T-cell (primary cell): ENCODE results near the gene GPX2. TPM values are rescaled to one million over a fixed set of nuclear protein-coding genes. Genes with fewer than 3 reads are reported as not detected.
A peak's percentile ranks its signal among the peaks of the same experiment; 100 is the strongest.

Experiments used
- ATAC-seq, 4 experiments: fragments of 200-7000 bp in 3 of 4; fragments of 150-1000 bp in 1 of 4; cut with Tn5 transposase; replicated peaks in 1 of 4; 1 replicate in 3 of 4; 2 replicates in 1 of 4; pipeline ENCODE4 v1.10.0; 2021; ENCODE audit warnings: moderate library complexity in 3 of 4, mild to moderate bottlenecking in 2 of 4, moderate number of reproducible peaks in 1 of 4
- CTCF ChIA-PET, 2 donors: fragments of 300-600 bp; sonication (Branson Sonifier 250); formaldehyde crosslinking; loops; one replicate each; lab custom pipeline; 2022; ENCODE audit warnings: antibody characterized with exemption in 2 of 2; lab: Charles Lee
- POLR2A ChIA-PET, 2 donors: fragments of 300-600 bp; sonication (Branson Sonifier 250); formaldehyde crosslinking; loops; one replicate each; lab custom pipeline; 2022; ENCODE audit warnings: antibody characterized with exemption in 2 of 2; lab: Charles Lee
- DNase-seq, 35 experiments: peaks; one replicate each; pipeline versions ENCODE4 v3.0.0 to v3.0.0-alpha.2; 2013 to 2023
- H3K27ac ChIP-seq: one replicate; pipeline ENCODE4 v1.5.1; 2013; ENCODE audit warnings: low read length
- H3K27me3 ChIP-seq, 2 experiments: replicated peaks in 1 of 2; 1 replicate in 1 of 2; 2 replicates in 1 of 2; pipeline versions ENCODE4 v1.6.1 to v1.7.0; 2013; ENCODE audit warnings: low read length in 1 of 2, mixed read lengths in 1 of 2; ENCODE audit not compliant: control insufficient read depth in 2 of 2, insufficient read depth in 2 of 2; ENCODE audit errors: extremely low read depth in 1 of 2
- H3K36me3 ChIP-seq, 2 donors: 1 replicate in 1 of 2; 2 replicates in 1 of 2; pipeline versions ENCODE4 v1.6.1 to v1.7.0; 2013; ENCODE audit warnings: low read length in 1 of 2; ENCODE audit not compliant: control insufficient read depth in 2 of 2, insufficient read depth in 1 of 2; ENCODE audit errors: extremely low read depth in 1 of 2
- H3K4me1 ChIP-seq, 2 experiments: 1 replicate in 1 of 2; 2 replicates in 1 of 2; pipeline versions ENCODE4 v1.6.1 to v1.7.0; 2013; ENCODE audit warnings: low read length in 2 of 2, mixed read lengths in 1 of 2; ENCODE audit not compliant: insufficient read depth in 2 of 2, control insufficient read depth in 1 of 2; ENCODE audit errors: extremely low read depth in 1 of 2
- H3K4me3 ChIP-seq, 2 donors: 1 replicate in 1 of 2; 2 replicates in 1 of 2; pipeline versions ENCODE4 v1.5.1 to v1.7.0; 2013; ENCODE audit warnings: mild to moderate bottlenecking in 2 of 2, low read length in 1 of 2, moderate library complexity in 1 of 2; ENCODE audit not compliant: control insufficient read depth in 1 of 2; ENCODE audit errors: extremely low read depth in 1 of 2
- H3K9me3 ChIP-seq: 2 replicates; pipeline ENCODE4 v1.7.0; 2013
- H3K27ac Mint-ChIP-seq, 2 donors: one replicate each; pipeline ENCODE4 v1.8.0; 2020 to 2021; ENCODE audit warnings: mild to moderate bottlenecking in 2 of 2, mixed read lengths in 2 of 2
- H3K27me3 Mint-ChIP-seq, 2 donors: one replicate each; pipeline ENCODE4 v1.8.0; 2021 to 2022; ENCODE audit warnings: mixed read lengths in 2 of 2
- H3K36me3 Mint-ChIP-seq: one replicate; pipeline ENCODE4 v1.8.0; 2021; ENCODE audit warnings: mixed read lengths
- H3K4me1 Mint-ChIP-seq, 3 donors: one replicate each; pipeline ENCODE4 v1.8.0; 2020 to 2022; ENCODE audit warnings: mixed read lengths in 3 of 3, mild to moderate bottlenecking in 1 of 3
- H3K4me3 Mint-ChIP-seq, 3 donors: one replicate each; pipeline ENCODE4 v1.8.0; 2020 to 2022; ENCODE audit warnings: mild to moderate bottlenecking in 3 of 3, mixed read lengths in 3 of 3, moderate library complexity in 3 of 3
- H3K9me3 Mint-ChIP-seq, 3 donors: one replicate each; pipeline ENCODE4 v1.8.0; 2020 to 2022; ENCODE audit warnings: mixed read lengths in 3 of 3
- WGBS: methylation state at CpG from one replicate; pipeline ENCODE4 v1.1.5; 2013; ENCODE audit warnings: missing lambda C conversion rate; ENCODE audit not compliant: insufficient coverage; 5-methylcytosine and 5-hydroxymethylcytosine counted together
- total RNA-seq, 35 experiments: library from RNA in 6 of 35; stranded (reverse) in 6 of 35; fragments of 120-200 nt in 1 of 35; gene quantifications; one replicate each; pipeline versions ENCODE4 v1.2.1 to v1.2.4 and lab custom pipeline; 2013 to 2026

GPX2 gene
- total RNA-seq, 5 donors from 2014 or later (not counting 1 experiment from before 2014, with no cell fraction given) = 0.56 to 0.93 (median 0.89) TPM; not detected in 2

DNA sequence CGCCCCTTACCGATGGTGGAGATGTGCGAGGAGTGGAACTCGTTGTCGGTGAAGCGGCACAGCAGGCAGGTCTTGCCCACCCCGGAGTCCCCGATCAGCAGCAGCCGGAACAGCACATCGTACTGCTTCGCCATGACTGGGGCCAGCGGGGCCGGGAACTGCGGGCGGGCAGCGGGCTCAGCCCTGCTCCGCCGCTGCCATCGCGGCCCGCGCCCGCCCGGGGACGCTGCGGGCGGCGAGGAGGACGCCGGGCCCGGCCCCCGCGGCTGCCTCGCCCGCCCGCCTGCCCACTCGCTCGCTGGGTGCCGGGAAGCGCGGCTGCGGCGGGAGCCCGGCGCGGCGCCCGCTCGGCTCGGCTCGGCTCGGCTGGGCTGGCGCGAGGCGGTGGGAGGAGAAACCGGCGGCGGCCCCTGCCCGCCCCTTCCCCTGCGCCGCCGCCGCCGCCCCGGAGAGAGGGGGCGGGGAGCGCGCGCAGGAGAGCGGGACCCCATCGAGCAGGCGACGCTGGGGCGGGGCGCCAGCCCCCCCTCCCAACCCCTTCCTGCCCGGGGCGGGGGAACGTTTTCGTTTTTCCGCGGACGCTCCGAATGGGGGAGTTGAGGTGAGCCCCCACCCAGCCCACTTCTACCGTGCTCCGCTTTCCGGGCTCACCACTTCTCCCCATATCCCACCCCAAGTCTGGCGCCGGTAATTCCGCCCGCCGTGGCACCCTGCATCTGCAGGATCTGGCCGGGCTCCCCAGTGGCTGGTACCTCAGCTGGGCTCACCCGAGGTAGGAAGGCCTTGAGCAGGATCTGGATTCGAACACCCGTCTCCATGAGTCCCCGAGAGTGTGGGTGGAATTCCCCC, 29.6 kb upstream of the GPX2 start, which contains the start of gene RAB15:
RAB15 (minus strand) TSS at position 394 of the 849 bp plus-strand sequence; CDS start at position 134, 260 bp downstream.
- H3K4me3 ChIP-seq = peak within 1 kb of the TSS; percentile 67 to 69
- Mint-ChIP-seq H3K27me3 (no peaks in the 10 kb centered on the region), H3K27ac (peak within 1 kb of the TSS; percentile 27 to 53), H3K4me3 (peak within 1 kb of the TSS; percentile 79 to 88 (median 83)), H3K36me3 (no peaks in the 10 kb centered on the region), H3K4me1 (peaks cover 22 to 26% (median 25%) of the 10 kb centered on the region in 3 donors), H3K9me3 (no peaks in the 10 kb centered on the region)
- POLR2A ChIA-PET = interaction anchor here in 1 of 2 donors (0.7 kb wide), 1 partner anchor 9 kb away, joined by 10 read pairs; no protein-coding TSS in a partner anchor
- under 1% methylated on average over 61 of the region's 96 CpGs for WGBS
- H3K27ac ChIP-seq = no peak within 1 kb of the TSS
- H3K27me3 ChIP-seq = peaks cover 0 to 12% of the 10 kb centered on the region in 2 experiments
- ATAC-seq (peak; percentile 72 to 76 (median 74)), DNase-seq (peak in 31 of 35 experiments; percentile 2 to 58 (median 28))
- no peaks in the 10 kb centered on the region for H3K36me3 ChIP-seq
- H3K9me3 ChIP-seq = no peaks in the 10 kb centered on the region
- H3K4me1 ChIP-seq = peaks cover 0 to 16% of the 10 kb centered on the region in 2 experiments
- CTCF ChIA-PET = interaction anchor here in 1 of 2 donors (0.7 kb wide), 1 partner anchor 629 kb away, joined by 9 read pairs; no protein-coding TSS in a partner anchor

DNA sequence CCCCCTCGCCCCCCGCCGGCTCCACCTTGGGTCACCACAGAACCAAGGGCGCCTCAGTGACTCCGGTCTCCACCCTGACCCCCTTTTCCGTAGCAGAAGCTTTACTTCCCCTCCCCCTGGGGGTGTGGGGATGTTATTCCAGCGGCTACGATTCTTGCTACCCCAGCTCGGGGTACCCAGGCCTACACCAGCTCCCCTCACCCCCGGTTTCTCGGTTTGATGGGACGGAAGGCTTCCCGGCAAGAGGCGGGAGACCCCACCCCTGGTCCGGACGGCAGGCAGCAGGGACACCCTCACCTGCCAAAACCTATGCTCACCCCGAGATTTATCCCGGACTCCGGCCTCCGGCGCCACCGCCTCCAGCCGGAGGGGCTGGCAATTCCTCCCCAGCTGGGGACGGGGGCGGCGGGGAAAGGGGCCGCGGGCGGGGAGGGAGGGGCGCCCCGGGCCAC, 29.0 kb upstream of the GPX2 start:
- no peaks in the 10 kb centered on the region for H3K9me3 Mint-ChIP-seq
- H3K36me3 ChIP-seq = no peaks in the 10 kb centered on the region
- H3K4me3 Mint-ChIP-seq = peak overlapping the region; percentile 74 to 88 (median 75)
- peak overlapping the region; percentile 51 to 57 for H3K4me3 ChIP-seq
- H3K27ac ChIP-seq = no peak overlapping the region
- H3K9me3 ChIP-seq = no peaks in the 10 kb centered on the region
- peak in 1 of 4 experiments; percentile 10 for ATAC-seq
- 0% methylated on average over 7 of the region's 31 CpGs for WGBS
- peaks cover 0 to 16% of the 10 kb centered on the region in 2 experiments for H3K4me1 ChIP-seq
- peaks cover 0 to 12% of the 10 kb centered on the region in 2 experiments for H3K27me3 ChIP-seq
- ChIA-PET CTCF (interaction anchor here in 1 of 2 donors (0.7 kb wide), 1 partner anchor 628 kb away, joined by 9 read pairs; no protein-coding TSS in a partner anchor), POLR2A (interaction anchor here in 1 of 2 donors (0.7 kb wide), 1 partner anchor 9 kb away, joined by 10 read pairs; no protein-coding TSS in a partner anchor)
- DNase-seq = no peak
- peaks cover 22 to 26% (median 24%) of the 10 kb centered on the region in 3 donors for H3K4me1 Mint-ChIP-seq
- no peaks in the 10 kb centered on the region for H3K36me3 Mint-ChIP-seq
- peak overlapping the region in 1 of 2 donors; percentile 53 for H3K27ac Mint-ChIP-seq
- no peaks in the 10 kb centered on the region for H3K27me3 Mint-ChIP-seq

DNA sequence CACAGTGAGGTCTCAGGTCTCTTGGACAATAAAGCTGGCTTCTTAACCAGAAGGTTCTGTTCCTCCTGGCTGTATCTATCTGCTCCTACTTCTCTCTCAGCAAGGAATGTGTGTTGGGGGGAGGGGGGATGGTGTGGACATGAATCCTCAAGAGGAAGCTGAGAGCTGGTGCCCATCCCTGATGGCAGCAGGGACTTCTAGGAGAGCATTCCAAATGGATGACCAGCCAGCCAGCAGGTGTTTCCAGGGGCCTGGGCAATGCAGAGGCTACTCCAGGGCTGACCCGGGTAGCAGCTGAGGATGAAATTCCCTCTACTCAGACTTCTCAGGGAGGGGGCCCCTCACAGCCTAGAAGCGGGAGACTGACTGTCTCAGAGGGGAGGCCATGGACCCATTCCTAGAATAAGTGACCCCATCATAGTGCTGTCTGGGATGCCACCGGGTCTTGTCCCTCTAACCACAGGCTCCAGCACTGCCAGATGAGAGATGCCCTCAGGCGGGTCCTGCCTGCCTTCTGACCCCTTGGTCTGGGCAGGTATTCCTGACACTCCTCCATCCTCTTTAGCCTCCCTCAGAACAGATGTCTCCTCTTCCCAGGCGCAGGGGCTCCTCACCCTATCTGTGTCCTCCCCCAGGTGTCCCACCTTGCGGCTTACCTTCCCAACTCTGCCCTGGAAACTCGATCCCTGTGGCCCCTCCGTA, 28.4 kb upstream of the GPX2 start:
- no peaks in the 10 kb centered on the region for H3K27me3 Mint-ChIP-seq
- no peaks in the 10 kb centered on the region for H3K9me3 Mint-ChIP-seq
- Histone ChIP-seq H3K9me3 (no peaks in the 10 kb centered on the region), H3K36me3 (no peaks in the 10 kb centered on the region), H3K27ac (no peak overlapping the region), H3K4me3 (peak overlapping the region; percentile 51 to 57), H3K27me3 (peaks cover 0 to 12% of the 10 kb centered on the region in 2 experiments), H3K4me1 (peaks cover 0 to 16% of the 10 kb centered on the region in 2 experiments)
- ChIA-PET POLR2A (interaction anchor here (0.5 to 0.7 kb wide), 2 partner anchors 10 to 69 kb away, joined by 5 to 10 read pairs; no protein-coding TSS in a partner anchor), CTCF (interaction anchor here (0.7 to 1.4 kb wide), 4 partner anchors 10 to 627 kb away, joined by 3 to 9 read pairs (median 3); no protein-coding TSS in a partner anchor)
- DNase-seq = no peak
- peak overlapping the region in 1 of 2 donors; percentile 53 for H3K27ac Mint-ChIP-seq
- 84% methylated on average over 7 of the region's 8 CpGs for WGBS
- no peak for ATAC-seq
- peaks cover 22 to 26% (median 23%) of the 10 kb centered on the region in 3 donors for H3K4me1 Mint-ChIP-seq
- no peaks in the 10 kb centered on the region for H3K36me3 Mint-ChIP-seq
- H3K4me3 Mint-ChIP-seq = peak overlapping the region; percentile 74 to 88 (median 75)

DNA sequence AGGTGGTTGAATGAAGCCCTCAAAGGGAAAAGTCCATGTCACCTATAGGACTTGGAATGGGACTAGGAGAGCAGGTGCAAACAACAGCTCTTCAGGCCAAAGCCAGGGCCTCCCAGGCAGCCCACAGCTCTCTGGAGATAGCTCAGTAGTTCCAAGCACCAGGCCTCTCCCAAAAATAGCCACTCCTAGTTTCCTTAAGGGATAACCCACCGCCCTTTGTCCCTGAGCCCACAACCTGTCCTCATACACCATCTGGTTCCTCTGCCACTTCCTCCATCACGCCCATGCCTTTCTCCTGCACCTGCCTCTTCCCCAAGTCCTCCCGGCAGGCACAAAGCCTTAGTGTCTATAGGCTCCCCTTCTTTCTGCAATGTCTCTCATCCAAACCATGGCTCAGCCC, 27.5 kb upstream of the GPX2 start:
- WGBS = 87% methylated on average over 3 of the region's 3 CpGs
- CTCF ChIA-PET = interaction anchor here (1.0 to 1.4 kb wide), 2 partner anchors 16 to 59 kb away, joined by 3 read pairs; no protein-coding TSS in a partner anchor
- H3K4me3 Mint-ChIP-seq = peak overlapping the region in 2 of 3 donors; percentile 75 to 88

DNA sequence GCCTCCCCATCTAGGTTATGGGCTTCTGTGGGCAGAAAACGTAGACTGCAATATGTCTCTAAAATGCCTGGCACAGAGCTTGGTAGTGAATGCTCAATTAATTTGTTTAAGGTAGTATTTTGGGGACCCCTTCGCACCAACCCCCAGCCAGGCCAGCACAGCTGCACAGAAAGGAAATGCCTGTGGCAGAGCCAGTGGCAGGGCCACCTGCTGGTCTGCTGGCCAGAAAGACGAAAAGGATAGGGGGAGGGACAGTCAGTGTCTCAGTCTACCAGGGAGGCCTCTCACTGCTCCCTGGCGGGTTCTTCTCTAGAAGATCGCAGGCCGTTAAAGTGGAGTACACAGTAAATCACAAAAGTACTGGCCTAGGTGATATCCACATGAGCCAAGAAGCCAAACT, 26.1 kb upstream of the GPX2 start:
- no peak for DNase-seq
- H3K36me3 Mint-ChIP-seq = no peaks in the 10 kb centered on the region
- no peak overlapping the region for H3K4me3 ChIP-seq
- peaks cover 0 to 12% of the 10 kb centered on the region in 2 experiments for H3K27me3 ChIP-seq
- peaks cover 0 to 16% of the 10 kb centered on the region in 2 experiments for H3K4me1 ChIP-seq
- ChIA-PET POLR2A (interaction anchor here in 1 of 2 donors (0.5 kb wide), 1 partner anchor 8 kb away, joined by 7 read pairs; no protein-coding TSS in a partner anchor), CTCF (interaction anchor here in 1 of 2 donors (0.6 kb wide), 1 partner anchor 753 kb away, joined by 11 read pairs; no protein-coding TSS in a partner anchor)
- 57% methylated on average over 2 of the region's 6 CpGs for WGBS
- no peak overlapping the region for H3K4me3 Mint-ChIP-seq
- H3K4me1 Mint-ChIP-seq = peaks cover 22 to 30% (median 23%) of the 10 kb centered on the region in 3 donors
- H3K27me3 Mint-ChIP-seq = no peaks in the 10 kb centered on the region
- H3K36me3 ChIP-seq = no peaks in the 10 kb centered on the region
- H3K27ac Mint-ChIP-seq = no peak overlapping the region
- ATAC-seq = no peak
- no peak overlapping the region for H3K27ac ChIP-seq
- H3K9me3 ChIP-seq = no peaks in the 10 kb centered on the region
- H3K9me3 Mint-ChIP-seq = no peaks in the 10 kb centered on the region

More for the DNA sequence above, 27.5 kb upstream of the GPX2 start:
- Histone ChIP-seq H3K4me1 (peaks cover 0 to 16% of the 10 kb centered on the region in 2 experiments), H3K27me3 (peaks cover 0 to 12% of the 10 kb centered on the region in 2 experiments), H3K27ac (no peak overlapping the region), H3K36me3 (no peaks in the 10 kb centered on the region), H3K4me3 (no peak overlapping the region), H3K9me3 (no peaks in the 10 kb centered on the region)
- no peaks in the 10 kb centered on the region for H3K36me3 Mint-ChIP-seq
- POLR2A ChIA-PET = interaction anchor here (0.5 to 0.8 kb wide), 2 partner anchors 10 to 55 kb away, joined by 3 read pairs; partner anchors contain the start of gene CHURC1 (in 1 of the 2)
- DNase-seq (no peak), ATAC-seq (no peak)
- H3K9me3 Mint-ChIP-seq = no peaks in the 10 kb centered on the region
- H3K27ac Mint-ChIP-seq = no peak overlapping the region
- H3K27me3 Mint-ChIP-seq = no peaks in the 10 kb centered on the region
- H3K4me1 Mint-ChIP-seq = peaks cover 22 to 26% (median 23%) of the 10 kb centered on the region in 3 donors
